CD4-positive, alpha-beta T cell treated with Interleukin-21 for 1 hour (primary cell): Measurements from ENCODE around the gene SPOCD1.

Source experiments
- DNase-seq: peaks from one replicate; pipeline ENCODE4 v3.0.0-alpha.2; 2020

The SPOCD1 gene

GRCh38 chr1:31769720-31770390 lies 46.0 kb downstream of the SPOCD1 start:
- DNase-seq, result no peak

- no peak for DNase-seq
These were observed 46.7 kb downstream of the SPOCD1 start for GRCh38 chr1:31768939-31769704.

- DNase-seq, result no peak
These were observed 47.4 kb downstream of the SPOCD1 start for GRCh38 chr1:31768407-31768907.

GRCh38 chr1:31767225-31767624 lies 48.6 kb downstream of the SPOCD1 start:
- DNase-seq, result no peak

- no peak for DNase-seq
These were observed 50.3 kb downstream of the SPOCD1 start for GRCh38 chr1:31765516-31765915.

GRCh38 chr1:31765041-31765467 lies 50.8 kb downstream of the SPOCD1 start:
- no peak for DNase-seq

- no peak for DNase-seq
These were observed 51.3 kb downstream of the SPOCD1 start, which contains the start of gene ADGRB2 for GRCh38 chr1:31764312-31765040. Gene ADGRB2 (minus strand): TSS chr1:31764340. CDS start chr1:31757221, 7,119 bp downstream.

- no peak for DNase-seq
These were observed 52.0 kb downstream of the SPOCD1 start for GRCh38 chr1:31763671-31764311.

GRCh38 chr1:31762726-31763670 lies 52.8 kb downstream of the SPOCD1 start:
- peak; percentile 75 for DNase-seq

GRCh38 chr1:31762323-31762722 lies 53.5 kb downstream of the SPOCD1 start:
- no peak for DNase-seq

GRCh38 chr1:31761883-31762282 lies 53.9 kb downstream of the SPOCD1 start:
- no peak for DNase-seq

GRCh38 chr1:31760471-31761470 lies 55.1 kb downstream of the SPOCD1 start:
- peak; percentile 77 for DNase-seq

GRCh38 chr1:31759298-31760023 lies 56.4 kb downstream of the SPOCD1 start:
- no peak for DNase-seq

- DNase-seq, result no peak
These were observed 57.0 kb downstream of the SPOCD1 start for GRCh38 chr1:31758823-31759222.

- no peak for DNase-seq
These were observed 57.8 kb downstream of the SPOCD1 start for GRCh38 chr1:31757989-31758388.

GRCh38 chr1:31757204-31757679 lies 58.6 kb downstream of the SPOCD1 start:
- DNase-seq, result no peak

- no peak for DNase-seq
These were observed 59.2 kb downstream of the SPOCD1 start for GRCh38 chr1:31756578-31756977.

- no peak for DNase-seq
These were observed 59.9 kb downstream of the SPOCD1 start for GRCh38 chr1:31755850-31756492.

GRCh38 chr1:31755197-31755611 lies 60.6 kb downstream of the SPOCD1 start:
- no peak for DNase-seq
